ENCODE data around the gene CFAP97. TPM values are rescaled to one million over a fixed set of nuclear protein-coding genes. Genes with fewer than 3 reads are reported as not detected.
"Not testable (repeated sequence)": the region's sequence is repeated elsewhere in the genome, so short reads cannot be mapped to it uniquely, and the experiment has no call there.

CFAP97 gene
- total RNA-seq, 1 experiment from 2014 or later: 12.4 TPM

GRCh38 chr4:185244763-185245162, 41.0 kb upstream of the CFAP97 start:
- no peak for ATAC-seq
- H3K27ac ChIP-seq (ENCODE audit: low read length): no peak overlapping the region

GRCh38 chr4:185243879-185244278, 40.1 kb upstream of the CFAP97 start:
- Histone ChIP-seq H3K4me3 (ENCODE audit: low read length) (no peak overlapping the region), H3K36me3 (ENCODE audit: low read depth, low read length) (no peaks in the 10 kb centered on the region), H2AFZ (ENCODE audit: low read length) (no peak overlapping the region), H4K20me1 (ENCODE audit: low read length) (no peaks in the 10 kb centered on the region), H3F3A (ENCODE audit: low read length, unreplicated experiment) (no peaks in the 10 kb centered on the region), H3K9me2 (replicated peaks; ENCODE audit: low read length) (no peaks in the 10 kb centered on the region), H3K27ac (ENCODE audit: low read length) (no peak overlapping the region), H3K27me3 (ENCODE audit: low read length) (no peaks in the 10 kb centered on the region), H3K79me2 (ENCODE audit: low read length) (no peaks in the 10 kb centered on the region), H3K4me2 (ENCODE audit: low read length) (no peak overlapping the region), H3K9ac (ENCODE audit: low read length) (no peak overlapping the region), H3K9me3 (ENCODE audit: low read length) (no peaks in the 10 kb centered on the region), H3K4me1 (ENCODE audit: insufficient read depth, low read length) (no peaks in the 10 kb centered on the region)
- ChIA-PET POLR2A (ENCODE audit: unreplicated experiment) (no interaction called here), CTCF (no interaction called here)
- TF ChIP-seq EZH2 (IDR thresholded peaks at IDR 0.05; ENCODE audit: low read length, unreplicated experiment) (no peak), CTCF (conservative IDR thresholded peaks at IDR 0.05; ENCODE audit: low read depth, low read length) (no peak), EZH2phosphoT487 (IDR thresholded peaks at IDR 0.05; ENCODE audit: borderline replicate concordance, low read length) (no peak)
- intact Hi-C loops (cut with micrococcal nuclease): no loop called here
- DNase-seq: no peak
- BruUV-seq (replicated peaks): no TSS peak
- no peak for ATAC-seq

More at GRCh38 chr4:185244763-185245162, 41.0 kb upstream of the CFAP97 start:
- H4K20me1 ChIP-seq (ENCODE audit: low read length): no peaks in the 10 kb centered on the region
- no peak for TF ChIP-seq EZH2phosphoT487 (IDR thresholded peaks at IDR 0.05; ENCODE audit: borderline replicate concordance, low read length)
- no peak for TF ChIP-seq EZH2 (IDR thresholded peaks at IDR 0.05; ENCODE audit: low read length, unreplicated experiment)
- no peak for TF ChIP-seq CTCF (conservative IDR thresholded peaks at IDR 0.05; ENCODE audit: low read depth, low read length)
- H2AFZ ChIP-seq (ENCODE audit: low read length): no peak overlapping the region
- no peaks in the 10 kb centered on the region for H3K79me2 ChIP-seq (ENCODE audit: low read length)
- no peaks in the 10 kb centered on the region for H3K4me1 ChIP-seq (ENCODE audit: insufficient read depth, low read length)
- no peak overlapping the region for H3K4me2 ChIP-seq (ENCODE audit: low read length)
- no peaks in the 10 kb centered on the region for H3F3A ChIP-seq (ENCODE audit: low read length, unreplicated experiment)
- BruUV-seq (replicated peaks): no TSS peak
- no peak overlapping the region for H3K9ac ChIP-seq (ENCODE audit: low read length)
- ChIA-PET CTCF (no interaction called here), POLR2A (ENCODE audit: unreplicated experiment) (no interaction called here)
- H3K36me3 ChIP-seq (ENCODE audit: low read depth, low read length): no peaks in the 10 kb centered on the region
- no peaks in the 10 kb centered on the region for H3K9me2 ChIP-seq (replicated peaks; ENCODE audit: low read length)
- H3K27me3 ChIP-seq (ENCODE audit: low read length): no peaks in the 10 kb centered on the region
- no peak for DNase-seq
- intact Hi-C loops (cut with micrococcal nuclease): no loop called here
- no peak overlapping the region for H3K4me3 ChIP-seq (ENCODE audit: low read length)
- H3K9me3 ChIP-seq (ENCODE audit: low read length): no peaks in the 10 kb centered on the region

- ATAC-seq (no peak), DNase-seq (no peak)
- Histone ChIP-seq H4K20me1 (ENCODE audit: low read length) (no peaks in the 10 kb centered on the region), H3K4me1 (ENCODE audit: insufficient read depth, low read length) (no peaks in the 10 kb centered on the region), H3K9me3 (ENCODE audit: low read length) (no peaks in the 10 kb centered on the region), H3F3A (ENCODE audit: low read length, unreplicated experiment) (no peaks in the 10 kb centered on the region), H2AFZ (ENCODE audit: low read length) (no peak overlapping the region), H3K9ac (ENCODE audit: low read length) (no peak overlapping the region), H3K36me3 (ENCODE audit: low read depth, low read length) (no peaks in the 10 kb centered on the region), H3K79me2 (ENCODE audit: low read length) (no peaks in the 10 kb centered on the region), H3K4me2 (ENCODE audit: low read length) (no peak overlapping the region), H3K4me3 (ENCODE audit: low read length) (no peak overlapping the region), H3K9me2 (replicated peaks; ENCODE audit: low read length) (no peaks in the 10 kb centered on the region), H3K27me3 (ENCODE audit: low read length) (no peaks in the 10 kb centered on the region), H3K27ac (ENCODE audit: low read length) (no peak overlapping the region)
- intact Hi-C loops (cut with micrococcal nuclease): no loop called here
- BruUV-seq (replicated peaks): no TSS peak
- no peak for TF ChIP-seq EZH2 (IDR thresholded peaks at IDR 0.05; ENCODE audit: low read length, unreplicated experiment)
- TF ChIP-seq EZH2phosphoT487 (IDR thresholded peaks at IDR 0.05; ENCODE audit: borderline replicate concordance, low read length): no peak
- TF ChIP-seq CTCF (conservative IDR thresholded peaks at IDR 0.05; ENCODE audit: low read depth, low read length): no peak
- POLR2A ChIA-PET (ENCODE audit: unreplicated experiment): interaction anchor here (0.6 kb wide), 1 partner anchor 39 kb away, joined by 4 read pairs; no protein-coding TSS in a partner anchor
- CTCF ChIA-PET: no interaction called here
Measured at GRCh38 chr4:185242749-185243533, 39.1 kb upstream of the CFAP97 start.

GRCh38 chr4:185240486-185240885, 36.7 kb upstream of the CFAP97 start:
- H3K4me1 ChIP-seq (ENCODE audit: insufficient read depth, low read length); H3K9ac ChIP-seq (ENCODE audit: low read length); H3K27me3 ChIP-seq (ENCODE audit: low read length); H3K36me3 ChIP-seq (ENCODE audit: low read depth, low read length); H4K20me1 ChIP-seq (ENCODE audit: low read length); H3K4me2 ChIP-seq (ENCODE audit: low read length); intact Hi-C loops (cut with micrococcal nuclease); BruUV-seq (replicated peaks); H3K9me2 ChIP-seq (replicated peaks; ENCODE audit: low read length); H2AFZ ChIP-seq (ENCODE audit: low read length); CTCF ChIA-PET; POLR2A ChIA-PET (ENCODE audit: unreplicated experiment); H3K27ac ChIP-seq (ENCODE audit: low read length); H3K9me3 ChIP-seq (ENCODE audit: low read length); H3K79me2 ChIP-seq (ENCODE audit: low read length); ATAC-seq; H3K4me3 ChIP-seq (ENCODE audit: low read length); DNase-seq; H3F3A ChIP-seq (ENCODE audit: low read length, unreplicated experiment): not testable (repeated sequence)

All from PC-3 (cell line).